HG03060 (cell line): Measurements from ENCODE around the gene ODAD4.

Experiments used
- ATAC-seq: cut with Tn5 transposase; IDR thresholded peaks from one replicate; pipeline ENCODE4 v1.9.1; 2021; ENCODE audit warnings: low read depth, moderate number of reproducible peaks; ENCODE audit not compliant: unreplicated experiment

Gene ODAD4

DNA sequence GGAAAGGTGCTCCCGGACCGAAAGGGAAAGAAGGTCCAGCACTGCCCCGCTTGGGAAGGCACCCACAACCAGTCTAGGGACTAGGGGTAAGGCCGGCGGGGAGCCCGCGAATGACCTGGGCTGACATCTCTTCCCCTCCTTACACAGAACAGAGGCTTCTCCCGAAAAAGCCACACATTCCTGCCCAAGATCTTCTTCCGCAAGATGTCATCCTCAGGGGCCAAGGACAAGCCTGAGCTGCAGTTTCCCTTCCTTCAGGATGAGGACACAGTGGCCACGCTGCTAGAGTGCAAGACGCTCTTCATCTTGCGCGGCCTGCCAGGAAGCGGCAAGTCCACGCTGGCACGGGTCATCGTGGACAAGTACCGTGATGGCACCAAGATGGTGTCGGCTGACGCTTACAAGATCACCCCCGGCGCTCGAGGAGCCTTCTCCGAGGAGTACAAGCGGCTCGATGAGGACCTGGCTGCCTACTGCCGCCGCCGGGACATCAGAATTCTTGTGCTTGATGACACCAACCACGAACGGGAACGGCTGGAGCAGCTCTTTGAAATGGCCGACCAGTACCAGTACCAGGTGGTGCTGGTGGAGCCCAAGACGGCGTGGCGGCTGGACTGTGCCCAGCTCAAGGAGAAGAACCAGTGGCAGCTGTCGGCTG is 37.6 kb downstream of the ODAD4 start:
- no peak for ATAC-seq

DNA sequence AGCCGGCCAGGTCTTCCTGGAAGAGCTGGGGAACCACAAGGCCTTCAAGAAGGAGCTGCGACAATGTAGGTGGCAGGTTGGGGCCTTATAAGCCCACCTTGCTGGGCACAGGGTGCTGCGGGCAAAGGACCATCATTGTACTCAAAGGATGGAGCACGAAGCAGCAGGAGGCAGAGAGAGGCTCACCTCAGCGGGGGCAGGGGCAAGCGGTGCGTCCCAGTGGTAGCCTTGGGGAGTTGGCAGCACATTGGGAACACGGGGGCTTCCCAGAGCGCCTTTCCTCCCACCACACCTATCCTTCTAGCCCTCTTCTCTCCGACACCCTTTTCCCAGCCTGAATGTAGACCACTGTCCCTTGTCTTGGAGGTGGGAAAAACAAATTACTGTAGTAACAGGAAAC is 38.3 kb downstream of the ODAD4 start:
- no peak for ATAC-seq

DNA sequence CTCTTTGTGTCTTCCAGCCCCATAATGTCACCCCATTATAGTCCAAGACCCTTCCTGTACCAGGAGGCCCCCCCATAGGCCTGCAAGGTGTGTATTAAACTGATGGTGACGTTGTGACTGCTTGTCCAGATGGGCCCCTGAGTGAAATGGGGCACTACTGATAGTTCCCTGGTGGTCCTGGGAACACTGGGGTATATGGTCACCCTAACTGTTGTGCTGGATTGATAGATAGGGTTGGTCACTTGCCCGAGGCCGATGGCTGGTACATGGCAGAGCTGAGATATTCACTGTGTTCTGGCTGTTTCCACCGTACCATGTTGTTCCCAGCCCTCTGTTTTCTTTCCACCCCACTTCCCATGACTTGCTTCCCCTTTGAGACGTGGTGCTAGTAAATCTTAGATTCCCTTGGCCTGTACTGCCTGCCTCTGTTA is 40.5 kb downstream of the ODAD4 start:
- ATAC-seq = no peak

DNA sequence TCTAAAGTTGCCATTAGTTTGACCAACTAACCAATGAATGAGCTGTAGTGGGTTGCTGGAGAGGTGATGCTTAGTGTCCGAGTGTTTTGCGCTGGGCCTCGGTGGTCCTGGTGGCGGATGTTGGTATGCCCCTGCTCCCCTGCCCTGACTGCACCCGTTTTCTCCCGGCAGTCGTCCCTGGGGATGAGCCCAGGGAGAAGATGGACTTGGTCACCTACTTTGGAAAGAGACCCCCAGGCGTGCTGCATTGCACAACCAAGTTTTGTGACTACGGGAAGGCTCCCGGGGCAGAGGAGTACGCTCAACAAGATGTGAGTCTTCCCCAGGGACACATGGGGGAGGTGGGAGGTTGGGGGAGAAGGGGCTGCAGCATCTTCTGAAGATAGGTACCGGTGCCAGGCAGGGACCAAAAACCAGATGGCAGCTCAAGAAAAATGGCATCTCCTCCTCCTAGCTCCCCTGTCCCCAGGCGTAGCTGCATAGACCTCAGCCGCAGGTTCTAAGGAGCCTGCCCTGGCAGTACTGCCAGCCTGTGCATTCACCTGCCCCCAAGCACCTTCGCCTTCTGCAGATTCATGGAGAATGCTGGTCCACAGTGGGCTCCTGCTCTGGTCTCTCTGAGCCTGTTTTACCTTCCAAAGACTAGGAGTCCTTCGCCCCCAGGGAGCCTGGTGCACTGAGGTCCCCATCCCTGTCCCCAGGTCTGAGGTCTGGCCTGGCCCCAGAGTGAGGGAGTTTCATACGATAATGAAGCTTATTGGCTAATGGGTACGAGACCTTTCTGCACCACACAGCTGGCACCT is 41.5 kb downstream of the ODAD4 start:
- no peak for ATAC-seq

DNA sequence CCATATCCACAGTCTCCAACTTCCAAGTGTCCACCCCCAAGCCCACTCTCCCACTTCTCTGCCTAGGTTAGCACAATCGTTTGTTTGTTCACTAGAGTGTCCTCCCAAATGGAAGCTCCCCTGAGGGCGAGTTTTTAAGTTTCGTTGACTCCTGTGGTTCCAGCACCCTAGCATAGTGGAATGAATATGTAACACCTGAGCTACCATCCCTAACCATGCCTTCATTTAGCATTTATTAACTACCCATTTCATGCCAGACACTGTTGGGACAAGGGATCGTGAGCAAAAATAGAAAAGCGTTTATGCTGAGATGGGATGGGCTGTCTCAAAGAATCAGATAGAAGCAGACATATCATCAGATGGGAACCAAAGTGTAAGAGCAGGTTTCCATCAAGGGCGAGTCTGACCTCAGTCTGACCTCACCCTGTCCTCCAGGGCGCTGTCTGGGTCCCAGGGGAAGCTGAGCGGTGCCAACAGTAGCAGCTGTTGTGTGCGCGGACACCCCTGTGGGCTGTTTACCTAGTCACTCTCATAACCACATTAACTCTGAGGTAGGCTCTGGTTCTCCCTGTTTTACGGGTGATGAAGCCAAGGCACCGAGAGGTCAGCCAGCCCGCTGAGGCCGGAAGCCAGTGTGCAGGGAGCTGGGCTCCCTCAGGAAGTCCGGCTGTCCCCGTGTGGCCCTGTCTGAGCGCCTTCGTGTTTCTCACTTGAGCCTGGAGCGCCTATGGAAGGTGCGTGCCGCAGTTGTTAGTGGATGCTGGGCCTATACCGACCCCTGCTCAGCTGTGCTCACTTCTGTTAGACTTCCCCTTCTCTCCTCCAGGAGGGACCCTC is 42.4 kb downstream of the ODAD4 start:
- ATAC-seq = no peak

DNA sequence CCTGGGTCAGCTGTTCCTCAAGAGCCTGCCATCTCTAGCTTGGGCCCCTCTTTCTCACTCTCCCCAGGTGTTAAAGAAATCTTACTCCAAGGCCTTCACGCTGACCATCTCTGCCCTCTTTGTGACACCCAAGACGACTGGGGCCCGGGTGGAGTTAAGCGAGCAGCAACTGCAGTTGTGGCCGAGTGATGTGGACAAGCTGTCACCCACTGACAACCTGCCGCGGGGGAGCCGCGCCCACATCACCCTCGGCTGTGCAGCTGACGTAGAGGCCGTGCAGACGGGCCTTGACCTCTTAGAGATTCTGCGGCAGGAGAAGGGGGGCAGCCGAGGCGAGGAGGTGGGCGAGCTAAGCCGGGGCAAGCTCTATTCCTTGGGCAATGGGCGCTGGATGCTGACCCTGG is 43.0 kb downstream of the ODAD4 start:
- no peak for ATAC-seq

DNA sequence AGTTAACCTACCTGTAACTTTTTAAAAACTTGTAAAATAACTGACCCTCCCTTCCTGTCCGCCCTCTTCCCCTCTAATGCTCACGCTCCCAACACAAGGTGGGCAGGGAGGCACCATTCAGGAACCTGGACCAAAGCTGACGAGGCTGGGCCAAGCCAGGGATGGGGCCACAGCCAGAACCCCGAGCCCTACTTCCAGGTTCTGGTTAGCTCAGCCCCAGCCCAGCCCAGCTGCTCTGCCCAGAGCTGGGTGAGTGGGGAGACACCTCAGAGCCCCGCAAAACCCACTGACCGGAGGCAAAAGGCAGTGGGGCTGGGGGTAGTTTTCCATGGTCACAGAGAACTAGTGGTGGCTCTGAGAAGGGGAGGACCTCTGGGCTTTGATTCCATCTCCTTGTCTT is 43.6 kb downstream of the ODAD4 start:
- ATAC-seq = no peak

DNA sequence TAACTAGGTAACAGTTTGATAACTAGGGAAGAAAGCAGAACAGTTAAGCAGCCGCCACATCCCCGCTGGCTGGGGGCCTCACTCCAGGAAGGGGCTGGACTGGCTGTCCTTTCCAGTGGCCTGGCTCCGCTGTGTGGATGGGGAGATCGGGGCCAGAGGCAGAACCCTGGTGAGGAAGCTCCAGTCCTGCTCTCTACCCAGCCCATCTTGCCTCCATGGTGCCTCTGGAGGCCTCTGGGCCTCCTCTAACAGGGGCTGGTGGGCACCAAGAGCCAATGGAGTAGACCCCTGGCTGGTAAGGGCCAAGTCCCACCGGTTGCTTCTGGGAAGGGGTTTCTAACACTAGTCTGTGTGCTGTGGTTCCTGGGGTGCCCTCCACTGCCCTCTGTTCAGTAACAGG is 44.2 kb downstream of the ODAD4 start:
- ATAC-seq = no peak

DNA sequence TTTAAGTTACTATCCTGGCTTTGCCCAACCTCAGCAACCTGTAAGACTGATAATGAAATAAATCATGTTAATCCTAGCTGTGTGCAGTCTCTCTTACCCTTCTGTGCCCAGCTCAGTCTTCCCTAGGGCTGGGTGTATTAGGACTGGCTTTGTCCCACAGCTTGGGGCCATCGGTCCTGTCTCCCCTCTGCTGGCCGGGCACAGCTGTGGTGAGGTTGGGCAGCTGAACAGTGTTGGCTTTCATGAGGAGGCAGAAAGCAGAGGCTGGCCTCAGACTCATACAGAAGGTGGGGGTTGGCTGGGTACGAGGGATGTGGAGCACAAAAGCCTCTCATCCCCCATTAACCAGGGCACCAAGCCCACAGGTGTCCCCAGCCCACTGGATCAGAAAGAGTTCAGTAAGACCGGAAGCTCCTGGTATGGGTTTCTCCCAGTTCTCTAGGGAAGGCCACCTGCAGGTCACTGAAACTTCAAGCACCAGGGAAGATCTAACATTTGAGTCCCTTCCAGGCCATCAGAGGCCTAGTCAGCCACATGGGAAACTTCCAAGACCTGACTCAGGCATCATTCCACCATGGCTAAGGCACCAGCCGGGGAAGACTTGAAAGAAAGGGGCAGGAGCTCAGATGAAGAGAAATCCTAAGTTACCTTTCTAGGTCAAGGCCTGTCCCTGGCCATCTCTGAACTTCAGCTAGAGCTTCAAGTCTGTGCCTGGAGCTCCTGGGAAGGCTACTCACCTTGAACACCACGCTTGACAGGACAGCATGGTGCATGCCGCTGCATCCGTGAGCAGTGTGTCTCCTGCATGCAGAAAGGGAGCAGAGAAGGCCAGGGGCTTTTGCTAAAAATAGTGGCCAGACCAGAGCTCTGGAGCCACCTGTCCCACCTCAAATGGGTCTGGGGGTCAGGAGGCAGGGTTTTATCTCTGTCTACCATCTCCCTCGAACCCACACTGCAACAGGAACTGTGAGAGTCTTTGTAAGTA is 45.0 kb downstream of the ODAD4 start:
- ATAC-seq = no peak

DNA sequence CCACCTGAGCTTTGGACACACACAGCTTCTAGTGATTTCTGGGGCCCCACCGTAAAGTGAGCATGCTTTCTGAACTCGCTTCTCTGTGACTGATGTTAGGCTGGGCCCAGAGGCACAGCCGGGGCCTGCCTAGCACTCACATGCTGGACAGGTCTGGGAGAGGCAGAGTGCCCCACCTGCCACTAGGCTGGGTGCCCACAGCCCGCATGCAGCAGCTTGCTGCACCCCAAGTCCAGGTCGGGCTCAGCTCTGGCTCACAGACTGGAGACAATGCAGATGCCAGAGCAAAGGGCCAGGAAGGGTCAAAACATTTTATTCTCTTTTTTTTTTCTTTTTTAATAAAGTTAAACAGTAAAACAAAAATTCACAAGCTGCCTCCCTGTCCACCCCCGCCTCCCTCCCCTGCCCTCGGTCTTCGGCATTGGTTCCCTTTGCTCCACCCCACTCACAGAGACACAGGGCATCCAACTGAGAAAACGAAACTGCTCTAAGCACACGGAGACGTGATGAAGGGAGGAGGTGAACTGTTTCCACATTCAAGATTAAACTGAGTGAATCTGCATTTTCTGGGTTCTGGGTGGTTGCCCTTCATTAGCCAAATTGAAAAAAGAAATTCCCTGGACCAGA is 45.8 kb downstream of the ODAD4 start:
- ATAC-seq = no peak

DNA sequence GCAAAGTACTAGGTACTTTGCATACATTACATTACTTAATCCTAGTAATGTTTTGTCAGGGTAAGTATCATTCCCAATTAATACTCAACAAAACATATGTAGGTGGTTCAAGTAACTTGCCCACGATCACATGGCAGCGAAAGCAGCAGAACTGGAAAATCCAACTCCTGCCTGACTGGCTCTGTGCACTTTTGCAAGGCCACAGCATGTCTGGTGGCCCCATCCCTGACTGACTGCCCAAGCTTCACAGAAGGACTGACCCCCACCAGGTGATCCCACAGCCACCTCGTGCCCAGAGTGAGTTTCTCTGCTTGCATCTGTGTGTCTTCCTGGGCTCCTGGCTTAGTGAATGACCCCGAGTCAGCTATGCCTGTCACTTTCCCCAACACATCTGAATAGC is 47.6 kb downstream of the ODAD4 start:
- ATAC-seq = no peak

DNA sequence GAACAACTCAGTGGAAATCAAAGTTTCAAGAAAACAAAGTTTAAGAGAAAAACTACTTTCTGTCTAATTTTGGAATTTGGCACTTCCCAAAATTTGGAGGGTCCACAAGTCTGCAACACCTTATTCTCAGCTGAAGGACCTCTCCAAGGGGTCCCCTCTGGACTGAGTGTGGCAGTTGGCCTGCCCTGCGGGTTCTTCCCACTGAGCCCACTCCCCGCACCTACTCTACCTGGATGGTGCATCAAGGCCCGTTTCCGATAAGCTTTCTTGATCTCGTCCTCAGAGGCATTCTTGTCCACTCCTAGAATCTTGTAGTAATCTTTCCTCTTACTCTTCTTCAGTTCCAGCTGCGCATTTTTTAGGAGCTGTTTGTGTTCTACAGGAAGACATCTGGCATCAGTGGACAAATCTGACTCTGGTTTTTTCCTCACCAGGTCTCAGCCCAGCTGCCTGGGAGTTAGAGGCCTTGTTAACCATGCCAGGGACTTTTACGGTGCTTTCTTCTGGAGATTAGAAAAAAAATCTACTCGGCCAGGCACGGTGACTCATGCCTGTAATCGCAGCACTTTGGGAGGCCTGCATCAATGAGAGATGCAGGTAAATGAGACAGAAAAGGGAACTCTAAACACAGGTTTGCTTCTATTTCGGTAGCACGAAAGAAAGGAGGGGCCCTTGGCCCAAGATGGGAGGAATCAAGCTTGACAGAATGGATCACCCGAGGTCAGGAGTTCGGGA is 51.8 kb downstream of the ODAD4 start:
- ATAC-seq = no peak

DNA sequence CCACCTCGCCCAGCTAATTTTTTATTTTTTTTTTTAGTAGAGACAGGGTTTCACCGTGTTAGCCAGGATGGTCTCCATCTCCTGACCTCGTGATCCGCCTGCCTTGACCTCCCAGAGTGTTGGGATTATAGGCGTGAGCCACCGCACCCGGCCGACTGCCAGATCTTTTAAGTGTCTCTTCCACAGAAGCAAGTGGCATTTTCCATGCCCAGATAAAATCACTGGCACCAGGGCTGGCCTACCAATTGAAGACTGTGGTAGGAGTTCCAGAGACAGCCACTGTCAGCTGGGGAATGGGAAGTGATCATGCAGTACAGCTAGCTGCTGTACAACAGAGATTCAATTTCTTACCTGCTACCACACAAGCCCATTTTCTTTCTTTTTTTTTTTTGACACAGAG is 54.0 kb downstream of the ODAD4 start:
- no peak for ATAC-seq

DNA sequence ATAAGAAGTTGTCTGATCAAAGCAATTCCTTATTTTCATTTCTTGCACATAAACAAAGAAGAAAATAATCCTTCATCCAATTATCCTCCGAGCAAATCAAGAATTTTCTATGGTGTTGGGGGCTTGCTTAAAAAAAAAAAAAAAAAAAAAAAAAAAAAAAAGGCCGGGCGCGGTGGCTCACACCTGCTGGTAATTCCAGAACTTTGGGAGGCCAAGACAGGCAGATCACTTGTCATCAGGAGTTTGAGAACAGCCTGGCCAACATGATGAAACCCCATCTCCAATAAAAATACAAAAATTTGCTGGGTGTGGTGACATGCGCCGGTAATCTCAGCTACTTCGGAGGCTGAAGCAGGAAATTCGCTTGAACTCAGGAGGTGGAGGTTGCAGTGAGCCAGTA is 55.5 kb downstream of the ODAD4 start:
- no peak for ATAC-seq

DNA sequence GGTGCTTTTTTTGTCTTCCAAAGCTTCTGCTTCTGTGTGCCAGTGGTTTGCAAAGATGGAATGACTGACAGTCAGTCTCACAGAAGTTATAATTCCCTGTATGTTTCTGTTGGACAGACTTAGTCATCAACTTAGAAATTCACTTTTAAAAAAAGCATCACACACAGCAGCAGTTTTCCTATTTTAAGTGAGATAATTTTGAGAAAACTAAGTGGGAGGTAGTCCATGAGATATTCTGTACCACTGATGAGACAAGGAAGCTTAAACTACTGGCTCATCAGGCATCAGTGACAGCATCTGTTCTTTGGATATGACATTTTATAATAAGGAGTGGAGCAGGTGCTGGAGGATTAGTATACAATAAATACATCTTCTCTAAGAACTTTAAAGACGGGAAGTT is 56.2 kb downstream of the ODAD4 start:
- no peak for ATAC-seq

DNA sequence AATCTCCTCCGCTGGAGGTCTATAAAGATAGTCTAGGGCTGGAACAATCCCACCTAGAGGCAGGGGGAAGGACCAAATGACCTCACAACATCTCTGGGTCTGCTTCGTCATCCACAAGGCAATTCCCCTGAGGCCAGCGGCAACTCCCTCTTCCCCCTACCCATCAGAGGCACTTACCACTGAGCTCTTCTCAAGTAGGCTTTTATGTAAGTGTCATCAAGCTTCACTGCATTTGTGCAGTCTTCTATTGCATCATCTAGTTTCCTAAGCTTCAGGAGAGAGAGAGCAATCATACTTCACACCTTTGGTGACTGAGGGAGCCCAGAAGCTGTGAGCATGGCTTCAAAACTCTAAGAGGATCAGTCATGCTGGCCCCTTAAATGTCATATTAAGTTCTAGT is 57.2 kb downstream of the ODAD4 start:
- ATAC-seq = no peak

DNA sequence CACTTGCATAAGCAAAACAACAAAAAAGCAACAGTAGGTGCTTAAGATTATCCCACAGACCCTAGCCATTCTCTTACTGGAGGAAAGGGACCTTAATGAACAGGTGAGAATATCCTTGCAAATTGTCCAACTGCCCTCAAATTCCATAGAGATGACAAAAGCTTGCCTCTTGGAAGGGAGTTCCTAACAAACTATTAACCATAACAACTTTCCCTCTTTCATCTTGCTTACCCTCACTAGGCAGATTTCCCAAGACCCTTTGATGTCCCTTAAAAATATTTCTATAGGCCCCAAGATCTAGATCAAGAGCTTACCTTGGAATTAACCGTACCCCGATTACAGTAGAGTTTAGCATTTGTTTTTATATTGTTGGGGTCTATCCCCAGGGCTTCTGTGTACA is 58.0 kb downstream of the ODAD4 start:
- ATAC-seq = no peak

DNA sequence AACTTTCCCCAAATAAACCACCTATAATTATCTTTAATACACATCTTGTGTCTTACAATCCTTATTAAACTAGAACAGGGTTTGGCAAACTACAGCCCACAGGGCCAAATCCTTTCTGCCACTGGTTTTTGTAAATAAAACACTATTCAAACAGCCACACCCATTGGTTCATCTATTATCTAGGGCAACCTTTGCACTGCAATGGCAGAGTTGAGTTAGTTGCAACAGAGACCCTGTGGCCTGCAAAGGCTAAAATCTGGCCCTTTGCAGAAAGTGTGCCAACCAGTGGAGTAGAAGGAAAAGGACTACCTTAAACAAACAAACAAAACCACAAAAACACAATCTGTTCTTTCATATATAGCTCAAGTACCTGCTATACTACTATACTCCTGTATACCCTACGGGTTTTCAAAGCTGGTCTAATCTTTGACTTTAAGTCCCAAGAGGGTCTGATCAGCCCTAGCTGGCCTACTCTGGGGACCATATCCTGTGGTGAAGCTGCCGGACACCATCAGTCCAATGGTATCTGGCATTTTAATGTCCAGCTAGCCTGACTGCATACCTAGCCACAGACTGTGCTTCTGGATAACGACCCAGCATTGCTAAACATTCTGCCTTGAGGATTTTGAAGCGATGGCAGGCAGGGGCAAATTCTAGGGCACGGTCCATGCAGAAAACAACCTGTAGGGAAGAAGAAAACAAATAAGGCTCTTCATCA is 59.4 kb downstream of the ODAD4 start:
- ATAC-seq = no peak
